ENCODE results near the gene IFTAP.

The IFTAP gene

DNA sequence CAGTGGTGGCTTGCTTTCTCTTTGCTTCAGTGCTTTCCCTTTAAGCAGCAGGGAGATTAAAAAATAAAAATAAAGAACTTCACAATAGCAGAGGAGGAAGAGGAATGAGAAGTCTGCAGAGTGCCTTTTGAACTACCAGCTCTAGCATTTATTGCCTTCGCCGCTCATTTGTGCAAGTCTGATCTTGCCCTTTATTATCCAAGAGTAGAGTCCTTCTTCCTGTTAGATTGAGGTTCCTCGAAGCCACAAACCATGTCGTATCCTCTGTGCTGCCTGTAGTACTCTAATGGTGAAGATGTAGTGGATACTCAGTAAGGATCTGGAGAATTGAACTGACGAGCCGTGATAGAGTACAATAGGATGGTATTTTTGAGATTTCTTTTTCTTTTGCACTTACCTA lies 105.0 kb downstream of the IFTAP start:
- H3K4me3 ChIP-seq (ENCODE audit: low read depth, low read length): no peak overlapping the region
- DNase-seq (ENCODE audit: low read depth): no peak

DNA sequence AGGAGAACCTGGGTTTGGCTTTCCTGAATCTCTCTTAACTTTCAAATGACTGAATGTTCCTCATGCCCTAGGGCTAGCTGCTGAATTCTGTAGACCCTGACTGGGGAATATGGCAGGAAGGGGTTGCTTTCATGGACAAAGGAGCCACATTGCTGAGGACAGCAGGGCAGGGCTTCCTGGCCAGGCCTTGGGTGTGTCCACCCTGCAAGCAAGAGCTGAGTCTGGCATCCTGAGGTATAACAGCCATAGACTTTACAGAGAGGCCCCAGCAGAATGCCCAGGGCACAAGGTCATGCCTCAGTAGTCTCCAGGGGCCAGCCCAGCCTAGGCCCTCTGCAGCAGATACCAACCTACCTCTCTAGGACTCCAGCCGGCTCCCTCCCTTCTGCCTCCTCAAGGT lies 105.9 kb downstream of the IFTAP start:
- no peak overlapping the region for H3K4me3 ChIP-seq (ENCODE audit: low read depth, low read length)
- DNase-seq (ENCODE audit: low read depth): no peak

DNA sequence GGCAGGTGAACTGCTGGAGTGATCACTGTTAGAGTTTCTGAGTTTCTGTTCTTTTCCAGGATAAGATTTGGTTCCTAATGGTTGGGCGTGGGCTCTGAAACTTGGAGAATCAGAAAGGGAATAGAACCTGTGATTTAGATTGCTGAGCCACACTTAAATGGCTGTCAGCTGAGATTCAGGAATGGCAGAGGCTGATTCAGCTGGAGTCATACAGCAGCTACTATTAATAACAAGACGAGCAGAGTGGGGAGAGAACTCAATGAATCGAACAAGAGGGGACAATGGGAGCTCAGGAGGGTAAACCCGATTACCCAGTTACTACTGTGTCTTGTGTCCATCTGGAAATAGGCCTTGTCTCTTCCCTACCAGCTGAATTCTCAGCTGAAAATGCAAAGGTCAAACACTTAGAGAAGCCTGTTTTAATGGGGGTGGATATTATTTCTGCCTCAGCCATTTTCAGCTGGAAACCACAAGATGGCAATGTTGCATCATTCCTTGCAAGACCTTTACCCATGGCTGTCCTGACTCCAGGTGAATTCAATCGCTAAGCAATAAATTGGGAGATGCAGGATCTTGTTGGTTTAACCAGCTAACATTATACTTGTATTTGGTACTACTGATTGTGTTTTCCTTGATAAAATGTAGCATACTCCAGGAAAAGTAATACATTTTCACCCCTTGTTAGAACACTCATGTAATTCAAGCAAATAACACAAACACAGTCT lies 108.2 kb downstream of the IFTAP start:
- peak; percentile 21 for DNase-seq (ENCODE audit: low read depth)
- no peak overlapping the region for H3K4me3 ChIP-seq (ENCODE audit: low read depth, low read length)

DNA sequence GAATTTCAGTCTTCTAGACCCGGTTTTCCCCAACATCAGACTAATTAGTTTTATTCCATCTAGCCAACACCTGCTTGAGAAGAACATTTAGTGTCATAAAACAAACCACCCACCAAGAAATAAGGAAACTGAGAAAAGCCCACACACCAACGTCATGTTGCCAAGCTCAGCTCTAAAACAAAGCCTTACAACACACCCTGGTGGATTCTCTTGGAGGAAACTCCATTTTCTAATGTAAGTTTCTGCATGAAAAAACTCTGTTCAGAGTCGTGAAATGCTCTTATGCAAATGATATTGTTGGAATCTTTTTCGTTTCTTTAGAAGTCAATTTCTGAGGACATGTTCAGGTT lies 108.7 kb downstream of the IFTAP start:
- H3K4me3 ChIP-seq (ENCODE audit: low read depth, low read length): no peak overlapping the region
- no peak for DNase-seq (ENCODE audit: low read depth)

All from skeletal muscle cell (primary cell).